ENCODE data around the gene FAM117A. TPM values are rescaled to one million over a fixed set of nuclear protein-coding genes. Genes with fewer than 3 reads are reported as not detected.
"Not testable (repeated sequence)": the region's sequence is repeated elsewhere in the genome, so short reads cannot be mapped to it uniquely, and the experiment has no call there.

Gene FAM117A
- total and polyA plus RNA-seq, 10 of the 15 experiments (the other 5 are each of a cell fraction or from before 2014, with no cell fraction given), result 2.1 to 29.6 (median 20.0) TPM

GRCh38 chr17:49725452-49726130, 38.3 kb downstream of the FAM117A start (continued):
- TF ChIP-seq SMAD5 (IDR thresholded peaks at IDR 0.05; ENCODE audit: low read depth) (no peak), EZH2 (IDR thresholded peaks at IDR 0.05; ENCODE audit: borderline replicate concordance, control insufficient read depth, low read depth, low read length) (no peak)

- H3K4me1 ChIP-seq (ENCODE audit: control insufficient read depth, insufficient read depth, low read length); H3K9me3 ChIP-seq (replicated peaks; ENCODE audit: control insufficient read depth, insufficient read depth, low read length); BruUV-seq (replicated peaks); H3K9ac ChIP-seq (ENCODE audit: control insufficient read depth, insufficient read depth, low read length); H3K27me3 ChIP-seq (replicated peaks in 1 of 2; ENCODE audit: control insufficient read depth in 2 of 2, insufficient read depth in 2 of 2, low read length in 1 of 2); H2AFZ ChIP-seq (ENCODE audit: control insufficient read depth, low read depth, low read length); SMC1A ChIA-PET (ENCODE audit: uncharacterized antibody, unreplicated experiment); H3K4me3 ChIP-seq; H4K20me1 ChIP-seq (ENCODE audit: control insufficient read depth, insufficient read depth); ATAC-seq; in situ Hi-C loops (cut with MboI); H3K27ac ChIP-seq (ENCODE audit: control insufficient read depth, insufficient read depth); H3K4me2 ChIP-seq (ENCODE audit: control insufficient read depth, insufficient read depth); FAIRE-seq; intact Hi-C loops (cut with micrococcal nuclease; ENCODE audit: unreplicated experiment); H3K79me2 ChIP-seq (ENCODE audit: control insufficient read depth, insufficient read depth, low read length); CTCF ChIA-PET; DNase-seq (ENCODE audit: low read depth, low spot score): not testable (repeated sequence)
- ChIA-PET POLR2A (interaction anchor here (1.2 kb wide), 1 partner anchor 18 kb away, joined by 4 read pairs; no protein-coding TSS in a partner anchor), RAD21 (ENCODE audit: unreplicated experiment) (interaction anchor here (0.6 kb wide), 1 partner anchor 39 kb away, joined by 3 read pairs; the partner anchor contains the start of gene FAM117A)
- peaks cover 8 to 21% of the 10 kb centered on the region in 2 experiments; a peak in 3 of 4 replicates for H3K36me3 ChIP-seq (ENCODE audit: control insufficient read depth in 2 of 2, insufficient read depth in 2 of 2, low read length in 1 of 2)
- 59% methylated on average over 5 of the region's 6 CpGs for WGBS (ENCODE audit: insufficient coverage, insufficient replicate concordance, low lambda C conversion rate, missing lambda C conversion rate)
These were observed 39.4 kb downstream of the FAM117A start for GRCh38 chr17:49724552-49724951.

- WGBS (ENCODE audit: insufficient coverage, insufficient replicate concordance, low lambda C conversion rate, missing lambda C conversion rate), result 96% methylated on average over 8 of the region's 8 CpGs
- ChIA-PET CTCF (no interaction called here), POLR2A (no interaction called here), SMC1A (ENCODE audit: uncharacterized antibody, unreplicated experiment) (interaction anchor here (0.7 kb wide), 2 partner anchors 16 to 41 kb away, joined by 3 read pairs; partner anchors contain the start of genes FAM117A and SLC35B1), RAD21 (ENCODE audit: unreplicated experiment) (no interaction called here)
- in situ Hi-C loops (cut with MboI) (no loop called here), intact Hi-C loops (cut with micrococcal nuclease; ENCODE audit: unreplicated experiment) (no loop called here)
- Histone ChIP-seq H2AFZ (ENCODE audit: control insufficient read depth, low read depth, low read length) (no peak overlapping the region), H3K9me3 (replicated peaks; ENCODE audit: control insufficient read depth, insufficient read depth, low read length) (no peaks in the 10 kb centered on the region; the same call in 2 of the 3 replicates), H3K27me3 (replicated peaks in 1 of 2; ENCODE audit: control insufficient read depth in 2 of 2, insufficient read depth in 2 of 2, low read length in 1 of 2) (no peaks in the 10 kb centered on the region), H3K9ac (ENCODE audit: control insufficient read depth, insufficient read depth, low read length) (no peak overlapping the region), H4K20me1 (ENCODE audit: control insufficient read depth, insufficient read depth) (no peaks in the 10 kb centered on the region; the same call in 1 of the 2 replicates), H3K36me3 (ENCODE audit: control insufficient read depth in 2 of 2, insufficient read depth in 2 of 2, low read length in 1 of 2) (peaks cover 12 to 21% of the 10 kb centered on the region in 2 experiments; a peak in 3 of 4 replicates), H3K4me2 (ENCODE audit: control insufficient read depth, insufficient read depth) (no peak overlapping the region), H3K27ac (ENCODE audit: control insufficient read depth, insufficient read depth) (no peak overlapping the region), H3K79me2 (ENCODE audit: control insufficient read depth, insufficient read depth, low read length) (no peaks in the 10 kb centered on the region), H3K4me1 (ENCODE audit: control insufficient read depth, insufficient read depth, low read length) (no peaks in the 10 kb centered on the region), H3K4me3 (no peak overlapping the region)
- DNase-seq (ENCODE audit: low read depth, low spot score) (no peak), ATAC-seq (no peak), FAIRE-seq (no peak)
- TF ChIP-seq MTA3 (IDR thresholded peaks at IDR 0.05; ENCODE audit: borderline replicate concordance, low read length) (no peak), ZNF622 (IDR thresholded peaks at IDR 0.05) (no peak), JUND (IDR thresholded peaks at IDR 0.05; ENCODE audit: low read depth, low read length) (no peak), CHD1 (IDR thresholded peaks at IDR 0.05; ENCODE audit: low read depth, low read length) (no peak), SP1 (IDR thresholded peaks at IDR 0.05; ENCODE audit: low read depth, low read length) (no peak), CBX3 (IDR thresholded peaks at IDR 0.05; ENCODE audit: borderline replicate concordance, low read depth) (no peak)
- no TSS peak for BruUV-seq (replicated peaks)
These were observed 40.5 kb downstream of the FAM117A start for GRCh38 chr17:49723423-49723822.

Measured in GM12878 (cell line).